Measurements from ENCODE around the gene S100A5.
"Not testable (repeated sequence)": the region's sequence is repeated elsewhere in the genome, so short reads cannot be mapped to it uniquely, and the experiment has no call there.

- TF ChIP-seq CTCF (IDR thresholded peaks at IDR 0.05; ENCODE audit: borderline replicate concordance, extremely low read depth, low read length, poor library complexity, severe bottlenecking); EZH2 (IDR thresholded peaks at IDR 0.05; ENCODE audit: borderline replicate concordance, low read depth, low read length, severe bottlenecking): not testable (repeated sequence)
Measured at GRCh38 chr1:153583514-153583913, 42.8 kb upstream of the S100A5 start.
